SH-SY5Y (cell line): ENCODE measurements around the gene KRT7.

Source experiments
- GATA2 ChIP-seq: IDR thresholded peaks from 2 replicates; pipeline ENCODE4 v1.6.1; 2011; ENCODE audit warnings: mild to moderate bottlenecking, low read depth, low read length
- GATA3 ChIP-seq: IDR thresholded peaks from 2 replicates; pipeline ENCODE4 v1.6.1; 2011; ENCODE audit warnings: low read depth, mild to moderate bottlenecking, low read length, moderate library complexity

GRCh38 chr12:52256584-52256935 lies 23.5 kb downstream of the KRT7 start:
- TF ChIP-seq GATA2: no peak
- no peak for TF ChIP-seq GATA3
